Subcutaneous adipose tissue (tissue), 4 donors: ENCODE data around the gene SIGLECL1. TPM values are rescaled to one million over a fixed set of nuclear protein-coding genes. Genes with fewer than 3 reads are reported as not detected.

Experiments
- total RNA-seq, 4 donors: library from RNA; depleted of rRNA; stranded (reverse); fragments of >200 nt; gene quantifications; one replicate each; pipeline ENCODE4 v1.1.0, GENCODE V29; 2016
- TF ChIP-seq, protein P1 (sequence below): fragments of 450-650 bp; IDR thresholded peaks from one replicate; pipeline ENCODE4 v1.5.1; 2016; ENCODE audit warnings: low read depth, mild to moderate bottlenecking, control low read depth, antibody characterized with exemption, moderate library complexity

Gene SIGLECL1
- total RNA-seq, 4 donors from 2014 or later, result not detected

DNA sequence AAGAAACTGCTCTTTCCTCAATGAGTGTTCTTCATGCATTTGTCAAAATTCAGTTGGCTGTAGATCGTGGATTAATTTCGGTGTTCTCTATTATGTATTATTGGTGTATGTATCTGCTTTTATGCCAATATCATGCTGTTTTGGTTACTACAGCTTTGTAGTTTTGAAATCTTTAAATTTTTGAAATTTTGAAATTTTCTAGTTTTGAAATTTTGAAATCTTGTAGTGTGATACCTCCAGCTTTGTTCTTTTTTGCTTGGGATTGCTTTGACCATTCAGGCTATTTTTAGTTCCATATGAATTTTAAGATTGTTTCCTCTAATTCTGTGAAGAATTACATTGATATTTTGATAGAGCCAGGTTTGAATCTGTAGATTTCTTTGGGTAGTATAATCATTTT lies 22.9 kb upstream of the SIGLECL1 start:
- TF ChIP-seq, protein P1, sequence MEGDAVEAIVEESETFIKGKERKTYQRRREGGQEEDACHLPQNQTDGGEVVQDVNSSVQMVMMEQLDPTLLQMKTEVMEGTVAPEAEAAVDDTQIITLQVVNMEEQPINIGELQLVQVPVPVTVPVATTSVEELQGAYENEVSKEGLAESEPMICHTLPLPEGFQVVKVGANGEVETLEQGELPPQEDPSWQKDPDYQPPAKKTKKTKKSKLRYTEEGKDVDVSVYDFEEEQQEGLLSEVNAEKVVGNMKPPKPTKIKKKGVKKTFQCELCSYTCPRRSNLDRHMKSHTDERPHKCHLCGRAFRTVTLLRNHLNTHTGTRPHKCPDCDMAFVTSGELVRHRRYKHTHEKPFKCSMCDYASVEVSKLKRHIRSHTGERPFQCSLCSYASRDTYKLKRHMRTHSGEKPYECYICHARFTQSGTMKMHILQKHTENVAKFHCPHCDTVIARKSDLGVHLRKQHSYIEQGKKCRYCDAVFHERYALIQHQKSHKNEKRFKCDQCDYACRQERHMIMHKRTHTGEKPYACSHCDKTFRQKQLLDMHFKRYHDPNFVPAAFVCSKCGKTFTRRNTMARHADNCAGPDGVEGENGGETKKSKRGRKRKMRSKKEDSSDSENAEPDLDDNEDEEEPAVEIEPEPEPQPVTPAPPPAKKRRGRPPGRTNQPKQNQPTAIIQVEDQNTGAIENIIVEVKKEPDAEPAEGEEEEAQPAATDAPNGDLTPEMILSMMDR, result no peak

DNA sequence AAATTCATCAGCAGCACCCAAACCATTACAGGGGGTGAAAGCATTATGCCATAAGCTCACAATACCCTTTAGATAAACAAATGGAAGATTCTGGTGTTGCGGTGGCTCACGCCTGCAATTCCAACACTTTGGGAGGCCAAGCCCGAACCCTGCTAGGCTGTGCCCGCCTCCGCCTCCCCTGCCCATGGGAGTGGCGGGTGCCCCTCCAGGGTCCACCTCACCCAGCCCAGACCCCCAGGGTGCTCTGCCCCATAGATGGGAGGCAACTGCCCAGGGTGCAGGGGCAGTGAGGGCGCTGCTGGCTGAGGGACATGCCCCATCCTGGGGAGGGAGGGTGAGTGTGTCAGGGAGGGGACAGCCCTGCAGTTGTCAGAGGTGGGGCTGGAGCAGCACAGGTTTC lies 10.0 kb upstream of the SIGLECL1 start:
- TF ChIP-seq, protein P1, result no peak

DNA sequence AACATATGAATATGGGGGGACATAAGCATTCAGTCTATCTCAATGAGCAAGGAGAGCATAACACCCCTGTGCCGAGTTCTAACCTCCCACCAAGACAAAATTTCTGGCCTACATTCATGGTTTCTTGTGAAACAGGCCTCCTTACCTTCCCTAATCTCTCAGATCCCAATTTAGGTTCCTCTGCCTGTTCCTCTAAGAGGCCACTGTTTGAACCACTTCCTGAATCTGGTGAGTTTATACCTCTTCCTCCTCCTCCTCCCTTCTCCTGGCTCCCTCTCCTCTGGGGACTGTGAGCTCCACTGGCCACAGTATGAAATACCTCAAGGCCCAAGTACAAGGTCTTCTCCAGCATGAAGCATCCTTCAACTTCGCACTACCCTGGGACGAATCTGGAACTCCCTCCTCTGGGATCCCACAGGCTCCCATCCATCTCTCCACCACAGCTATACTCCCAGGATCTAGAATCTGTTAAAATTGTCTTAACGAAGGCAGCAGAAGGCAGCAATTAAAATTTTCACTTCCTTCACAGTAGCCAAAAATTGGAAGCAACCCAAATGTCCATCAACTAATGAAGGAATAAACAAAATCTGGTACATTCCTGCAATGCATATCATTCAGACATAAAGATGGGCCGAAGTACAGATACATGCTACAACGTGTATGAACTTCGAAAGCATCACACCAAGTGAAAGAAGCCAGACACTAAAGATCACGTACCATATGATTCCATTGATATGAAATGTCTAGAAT lies 7.8 kb upstream of the SIGLECL1 start:
- TF ChIP-seq, protein P1, result no peak

DNA sequence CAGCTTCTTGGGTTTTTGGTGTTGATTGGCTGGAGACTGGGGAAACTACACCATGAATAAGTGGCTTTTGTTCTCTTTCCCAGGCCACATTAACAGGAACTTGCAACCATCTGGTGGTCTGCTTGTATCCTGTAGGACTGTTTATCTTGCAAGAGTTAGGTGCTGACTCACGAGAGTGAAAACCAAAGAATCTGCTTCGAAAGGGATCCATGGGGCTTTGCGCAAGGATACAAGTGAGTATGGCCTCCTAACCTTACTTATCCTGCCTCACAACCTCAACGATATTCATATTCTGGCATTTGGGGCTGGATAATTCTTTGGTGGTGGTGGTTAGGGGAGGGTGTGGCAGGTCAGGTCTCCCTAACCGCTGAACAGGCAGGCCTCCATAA lies 4.7 kb upstream of the SIGLECL1 start:
- TF ChIP-seq, protein P1, result no peak

DNA sequence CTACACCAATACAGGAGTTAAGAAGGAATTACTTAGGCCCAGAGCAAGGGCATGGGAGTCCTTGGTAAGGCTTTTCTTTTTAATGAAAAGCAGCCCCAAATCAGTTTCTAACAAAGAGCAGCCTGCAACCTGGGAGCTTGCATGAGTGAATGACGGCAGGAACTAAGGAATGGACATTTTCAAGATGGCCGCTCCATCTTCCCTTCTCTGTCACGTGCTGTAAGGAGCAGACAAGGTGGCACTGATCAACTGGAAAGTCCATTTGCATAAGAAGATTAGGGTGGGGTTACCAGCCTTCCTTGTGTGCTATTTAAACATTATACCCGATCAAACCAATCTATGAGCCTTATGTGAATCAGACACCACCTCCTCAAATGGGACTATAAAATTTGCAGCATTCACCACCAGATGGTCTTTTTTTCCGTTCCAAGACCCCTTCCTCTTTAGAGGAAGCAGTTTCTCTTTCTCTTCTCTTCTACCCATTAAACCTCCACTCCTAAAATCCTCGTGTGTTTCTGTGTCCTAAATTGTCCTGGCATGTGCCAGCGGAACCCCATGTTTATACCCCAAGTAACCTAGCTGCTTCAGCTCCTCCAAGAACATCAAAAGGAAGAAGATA lies 2.8 kb upstream of the SIGLECL1 start:
- TF ChIP-seq, protein P1, result no peak

DNA sequence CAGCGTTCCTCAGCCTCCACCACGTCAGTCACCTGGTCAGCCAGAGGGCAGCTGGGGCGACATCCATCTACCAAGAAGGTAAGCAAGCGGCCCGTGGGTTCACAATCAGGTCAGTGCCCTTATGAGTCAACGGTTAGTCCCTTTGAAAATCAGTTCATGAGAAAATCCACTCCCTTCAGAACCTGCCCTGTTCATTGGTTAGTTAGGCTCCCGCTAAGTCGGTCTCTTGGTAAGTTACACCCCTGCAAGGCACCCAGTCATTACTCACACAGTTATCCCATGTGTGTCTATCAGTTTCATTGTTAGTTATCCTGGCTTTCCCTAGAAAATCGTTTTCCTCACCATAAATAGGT lies 564 bp downstream of the SIGLECL1 start:
- TF ChIP-seq, protein P1, result no peak

DNA sequence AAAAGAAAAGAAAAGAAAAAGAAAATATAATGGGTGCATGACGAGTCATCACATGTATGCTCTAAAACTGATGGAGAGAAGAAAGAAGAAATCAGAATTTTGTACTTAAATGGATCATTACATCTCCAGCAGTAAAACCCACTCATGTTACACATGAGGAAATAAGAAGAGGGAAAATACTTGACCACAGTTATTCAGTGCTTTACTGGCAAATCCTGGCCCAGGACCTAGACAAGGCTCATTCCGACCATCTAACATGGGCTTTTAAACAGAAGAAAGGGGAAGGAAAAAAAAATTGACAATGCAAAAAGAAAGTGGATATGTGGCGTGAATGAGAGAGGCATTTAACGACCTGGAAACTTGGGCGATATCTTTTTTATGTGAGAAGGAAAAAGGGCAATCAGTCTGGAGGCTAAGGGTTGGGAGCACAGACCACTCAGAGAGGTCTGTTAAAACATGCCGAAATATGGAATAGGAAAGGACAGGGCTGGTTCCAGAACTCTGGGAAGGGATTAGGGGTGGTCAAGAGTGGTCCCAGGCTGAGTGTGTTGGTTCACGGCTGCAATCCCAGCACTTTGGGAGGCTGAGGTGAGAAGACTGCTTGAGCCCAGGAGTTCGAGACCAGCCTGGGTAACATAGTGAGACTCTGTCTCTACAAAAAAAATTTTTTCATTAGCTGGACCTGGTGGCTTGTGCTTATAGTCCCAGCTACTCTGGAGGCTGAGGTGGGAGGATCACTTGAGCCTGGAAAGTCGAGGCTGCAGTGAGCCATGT lies 1.6 kb downstream of the SIGLECL1 start:
- TF ChIP-seq, protein P1, result no peak
